Brain microvascular endothelial cell (primary cell): ENCODE measurements around the gene SOCS7.

Source experiments
- DNase-seq: peaks from one replicate; pipeline ENCODE4 v3.0.0-alpha.2; 2020
- H3K27ac ChIP-seq: fragments of 250-450 bp; sonication (Bioruptor Pico); 2 replicates; pipeline ENCODE4 v1.5.1; 2020; ENCODE audit warnings: mild to moderate bottlenecking, moderate library complexity
- H3K27me3 ChIP-seq: fragments of 250-450 bp; sonication (Bioruptor Pico); replicated peaks from 2 replicates; pipeline ENCODE4 v1.5.1; 2020; ENCODE audit warnings: mild to moderate bottlenecking
- H3K36me3 ChIP-seq: fragments of 250-450 bp; sonication (Bioruptor Pico); replicated peaks from 2 replicates; pipeline ENCODE4 v1.5.1; 2020; ENCODE audit warnings: mild to moderate bottlenecking
- H3K4me3 ChIP-seq: 2 replicates; pipeline ENCODE4 v1.5.1; 2011; ENCODE audit warnings: low read depth, mild to moderate bottlenecking, control low read depth, low read length, moderate library complexity
- CTCF ChIP-seq: IDR thresholded peaks from 2 replicates; pipeline ENCODE4 v1.5.1; 2011; ENCODE audit warnings: low read depth, mild to moderate bottlenecking, moderate library complexity, low read length, control low read depth, inconsistent platforms; ENCODE audit errors: missing control alignments
- in situ Hi-C: cut with HindIII; loops from 2 replicates; pipeline ENCODE4 v1.10.0; 2017; ENCODE audit warnings: low sequenced_read_pairs, low pct_ligation_motif_present

SOCS7 gene

GRCh38 chr17:38345743-38346142, 5.9 kb upstream of the SOCS7 start:
- H3K4me3 ChIP-seq, result no peak overlapping the region
- TF ChIP-seq CTCF, result no peak
- no peaks in the 10 kb centered on the region for H3K27me3 ChIP-seq
- H3K27ac ChIP-seq, result no peak overlapping the region
- in situ Hi-C loops, result no loop called here
- no peak for DNase-seq
- H3K36me3 ChIP-seq, result no peaks in the 10 kb centered on the region

GRCh38 chr17:38349097-38349730, 2.4 kb upstream of the SOCS7 start:
- TF ChIP-seq CTCF, result peak; percentile 99
- Histone ChIP-seq H3K4me3 (no peak overlapping the region), H3K27me3 (no peaks in the 10 kb centered on the region), H3K36me3 (no peaks in the 10 kb centered on the region), H3K27ac (no peak overlapping the region)
- peak; percentile 81 for DNase-seq
- in situ Hi-C loops, result no loop called here

- no peaks in the 10 kb centered on the region for H3K36me3 ChIP-seq
- H3K4me3 ChIP-seq, result no peak overlapping the region
- no peaks in the 10 kb centered on the region for H3K27me3 ChIP-seq
- in situ Hi-C loops, result no loop called here
- no peak overlapping the region for H3K27ac ChIP-seq
- TF ChIP-seq CTCF, result no peak
- DNase-seq, result no peak
These were observed 1.6 kb upstream of the SOCS7 start for GRCh38 chr17:38350035-38350434.

GRCh38 chr17:38352245-38353085, 821 bp downstream of the SOCS7 start:
- peak; percentile 10 for DNase-seq
- peak overlapping the region; percentile 73 for H3K4me3 ChIP-seq
- H3K27ac ChIP-seq, result peak overlapping the region; percentile 1
- no peaks in the 10 kb centered on the region for H3K27me3 ChIP-seq
- H3K36me3 ChIP-seq, result no peaks in the 10 kb centered on the region
- in situ Hi-C loops, result no loop called here
- no peak for TF ChIP-seq CTCF

- H3K27me3 ChIP-seq, result no peaks in the 10 kb centered on the region
- H3K4me3 ChIP-seq, result peak overlapping the region; percentile 73
- TF ChIP-seq CTCF, result no peak
- no peak overlapping the region for H3K27ac ChIP-seq
- in situ Hi-C loops, result no loop called here
- H3K36me3 ChIP-seq, result no peaks in the 10 kb centered on the region
- no peak for DNase-seq
These were observed 1.5 kb downstream of the SOCS7 start for GRCh38 chr17:38353086-38353604.
